NT2/D1 (cell line): ENCODE results near the gene YIF1A.

Source experiments
- DNase-seq: peaks from one replicate; pipeline ENCODE4 v3.0.0-alpha.2; 2011; ENCODE audit warnings: low read depth, low spot score
- H3K27me3 ChIP-seq: 2 replicates; pipeline ENCODE4 v1.6.0; 2011; ENCODE audit warnings: mild to moderate bottlenecking; ENCODE audit not compliant: insufficient read length, insufficient read depth
- H3K36me3 ChIP-seq: 2 replicates; pipeline ENCODE4 v1.6.1; 2011; ENCODE audit warnings: mild to moderate bottlenecking, low read length, mixed read lengths; ENCODE audit not compliant: insufficient read depth, insufficient read length
- H3K4me1 ChIP-seq: 2 replicates; pipeline ENCODE4 v1.5.1; 2011; ENCODE audit not compliant: insufficient read depth, insufficient read length
- H3K4me3 ChIP-seq: 2 replicates; pipeline ENCODE4 v1.5.1; 2011; ENCODE audit warnings: low read depth; ENCODE audit not compliant: insufficient read length
- H3K9ac ChIP-seq: 2 replicates; pipeline ENCODE4 v1.6.0; 2011; ENCODE audit warnings: low read depth; ENCODE audit not compliant: insufficient read length
- H3K9me3 ChIP-seq: 2 replicates; pipeline ENCODE4 v1.5.1; 2011; ENCODE audit warnings: mild to moderate bottlenecking, low read length; ENCODE audit not compliant: insufficient read depth
- SUZ12 ChIP-seq: IDR thresholded peaks from 2 replicates; pipeline ENCODE4 v1.6.1; 2011; ENCODE audit not compliant: insufficient read length, insufficient read depth; ENCODE audit errors: extremely low read depth
- YY1 ChIP-seq: IDR thresholded peaks from 2 replicates; pipeline ENCODE4 v1.6.1; 2011; ENCODE audit not compliant: insufficient read length, insufficient read depth
- ZNF274 ChIP-seq: IDR thresholded peaks from 2 replicates; pipeline ENCODE4 v1.6.1; 2011; ENCODE audit warnings: mild to moderate bottlenecking, low read depth, low read length

The YIF1A gene

GRCh38 chr11:66287211-66287888, 1.6 kb downstream of the YIF1A start:
- no peak for TF ChIP-seq YY1
- TF ChIP-seq ZNF274 = no peak
- no peak for TF ChIP-seq SUZ12
- Histone ChIP-seq H3K4me1 (peaks cover 28% of the 10 kb centered on the region), H3K27me3 (peaks cover 27% of the 10 kb centered on the region), H3K9me3 (no peaks in the 10 kb centered on the region), H3K36me3 (peaks cover 43% of the 10 kb centered on the region), H3K9ac (peak overlapping the region; percentile 95), H3K4me3 (no peak overlapping the region)
- no peak for DNase-seq

GRCh38 chr11:66286699-66287098, 2.2 kb downstream of the YIF1A start:
- Histone ChIP-seq H3K9ac (no peak overlapping the region), H3K9me3 (no peaks in the 10 kb centered on the region)

DNA sequence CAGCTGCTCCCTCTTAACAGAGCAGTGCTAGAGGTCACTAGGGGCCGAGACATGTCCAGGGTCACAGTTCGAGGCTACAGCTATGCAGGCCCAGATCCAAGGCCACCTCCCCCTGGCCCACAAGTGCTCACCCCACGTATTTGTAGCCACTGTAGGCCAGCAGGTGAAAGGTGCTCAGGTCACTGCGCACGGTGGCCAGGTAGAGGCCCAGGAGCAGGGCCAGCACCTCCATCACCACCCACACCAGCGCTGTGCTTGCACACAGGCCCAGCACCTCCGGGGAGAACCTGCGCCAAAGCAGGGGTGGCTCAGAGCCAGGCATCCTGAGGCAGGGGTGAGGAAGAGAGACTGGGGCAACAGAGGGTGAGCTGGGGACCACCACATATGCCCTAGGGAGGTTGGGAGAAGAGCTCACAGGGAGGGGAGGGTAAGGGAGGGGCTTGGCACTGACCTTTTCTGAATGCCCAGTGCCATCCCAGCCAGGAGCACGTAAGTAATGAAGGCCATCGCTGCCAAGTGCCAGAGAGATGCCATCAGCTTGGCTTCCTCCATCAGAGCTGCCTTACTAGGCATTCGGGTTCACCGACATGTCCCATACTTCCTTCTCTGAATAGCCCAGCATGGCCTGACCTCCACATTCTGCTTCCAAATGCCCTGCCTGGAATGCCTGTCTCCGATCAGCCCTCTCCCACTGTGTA, 3.5 kb downstream of the YIF1A start:
- DNase-seq = no peak
- Histone ChIP-seq H3K27me3 (peaks cover 9% of the 10 kb centered on the region), H3K4me1 (peaks cover 37% of the 10 kb centered on the region), H3K9me3 (no peaks in the 10 kb centered on the region), H3K9ac (no peak overlapping the region), H3K4me3 (no peak overlapping the region), H3K36me3 (peaks cover 50% of the 10 kb centered on the region)
- no peak for TF ChIP-seq YY1
- no peak for TF ChIP-seq ZNF274
- no peak for TF ChIP-seq SUZ12

More at GRCh38 chr11:66286699-66287098, 2.2 kb downstream of the YIF1A start:
- H3K4me3 ChIP-seq = no peak overlapping the region
- DNase-seq = no peak
- peaks cover 45% of the 10 kb centered on the region for H3K36me3 ChIP-seq
- H3K27me3 ChIP-seq = peaks cover 21% of the 10 kb centered on the region
- peaks cover 29% of the 10 kb centered on the region for H3K4me1 ChIP-seq
- no peak for TF ChIP-seq ZNF274
- no peak for TF ChIP-seq SUZ12
- no peak for TF ChIP-seq YY1

GRCh38 chr11:66284526-66285078, 4.3 kb downstream of the YIF1A start:
- Histone ChIP-seq H3K4me1 (peaks cover 31% of the 10 kb centered on the region), H3K27me3 (peaks cover under 1% of the 10 kb centered on the region), H3K9me3 (no peaks in the 10 kb centered on the region), H3K36me3 (peaks cover 50% of the 10 kb centered on the region), H3K9ac (no peak overlapping the region), H3K4me3 (no peak overlapping the region)
- TF ChIP-seq ZNF274 (no peak), SUZ12 (no peak)
- DNase-seq = no peak

- no peak overlapping the region for H3K4me3 ChIP-seq
These were observed 5.4 kb downstream of the YIF1A start for GRCh38 chr11:66283461-66284105.

DNA sequence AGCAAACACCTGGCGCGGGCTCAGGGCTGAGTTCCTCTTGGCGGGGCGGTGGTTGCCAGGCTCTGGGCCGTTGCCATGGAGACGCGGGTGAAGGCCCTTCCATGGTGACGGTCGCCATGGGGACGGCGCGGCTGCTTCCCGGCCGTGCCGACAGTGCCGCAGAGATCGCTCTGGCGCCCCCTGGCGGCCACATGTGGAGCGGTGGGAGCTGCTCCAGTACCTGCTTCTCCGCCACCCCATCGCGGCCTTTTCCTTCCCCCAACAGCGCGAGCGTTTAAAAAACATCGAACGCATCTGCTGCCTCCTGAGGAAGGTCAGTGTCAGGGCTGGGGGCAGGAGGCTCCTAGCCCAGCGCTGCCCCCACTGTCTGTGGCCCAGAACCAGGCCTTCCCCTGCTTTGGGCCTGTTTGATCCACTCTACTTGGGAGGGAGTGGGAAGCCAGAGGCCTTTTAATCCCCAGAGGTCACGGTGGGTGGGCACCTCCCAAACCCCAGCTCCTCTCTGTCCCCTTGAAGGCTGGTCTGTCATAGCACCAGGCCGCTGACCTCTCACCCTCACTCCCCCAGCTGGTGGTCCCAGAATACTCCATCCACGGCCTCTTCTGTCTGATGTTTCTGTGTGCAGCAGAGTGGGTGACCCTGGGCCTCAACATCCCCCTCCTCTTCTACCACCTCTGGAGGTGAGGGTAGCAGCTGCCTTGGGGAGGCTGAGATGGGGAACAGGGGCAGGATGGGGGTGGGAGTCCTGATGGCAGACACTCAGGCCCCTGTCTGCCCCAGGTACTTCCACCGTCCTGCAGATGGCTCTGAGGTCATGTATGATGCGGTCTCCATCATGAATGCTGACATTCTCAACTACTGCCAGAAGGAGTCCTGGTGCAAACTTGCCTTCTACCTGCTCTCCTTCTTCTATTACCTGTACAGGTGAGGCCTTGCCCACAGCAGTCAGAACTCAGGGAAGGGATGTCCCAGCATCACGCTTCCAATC, 6.2 kb downstream of the YIF1A start:
- TF ChIP-seq YY1 = no peak
- TF ChIP-seq SUZ12 = no peak
- no peak for TF ChIP-seq ZNF274
- H3K36me3 ChIP-seq = peaks cover 47% of the 10 kb centered on the region
- H3K27me3 ChIP-seq = no peaks in the 10 kb centered on the region
- H3K4me3 ChIP-seq = no peak overlapping the region
- peak; percentile 99 for DNase-seq
- peak overlapping the region; percentile 47 for H3K9ac ChIP-seq
- no peaks in the 10 kb centered on the region for H3K9me3 ChIP-seq
- peaks cover 29% of the 10 kb centered on the region for H3K4me1 ChIP-seq

More at GRCh38 chr11:66283461-66284105, 5.4 kb downstream of the YIF1A start:
- H3K9me3 ChIP-seq = no peaks in the 10 kb centered on the region
- H3K9ac ChIP-seq = no peak overlapping the region
- TF ChIP-seq SUZ12 = no peak
- no peak for TF ChIP-seq ZNF274
- no peak for TF ChIP-seq YY1
- no peak for DNase-seq
- peaks cover 34% of the 10 kb centered on the region for H3K4me1 ChIP-seq
- H3K27me3 ChIP-seq = no peaks in the 10 kb centered on the region
- H3K36me3 ChIP-seq = peaks cover 50% of the 10 kb centered on the region
